Neural crest cell (in vitro differentiated cells): ENCODE measurements around the gene L3MBTL3. TPM values are rescaled to one million over a fixed set of nuclear protein-coding genes. Genes with fewer than 3 reads are reported as not detected.

Experiments
- DNase-seq: peaks from one replicate; pipeline ENCODE4 v3.0.0; 2021; ENCODE audit warnings: low read depth, mixed read lengths, low spot score
- H3K27ac Mint-ChIP-seq: one replicate; pipeline ENCODE4 v1.8.0; 2021; ENCODE audit warnings: mild to moderate bottlenecking, mixed read lengths; ENCODE audit not compliant: unreplicated experiment
- H3K27me3 Mint-ChIP-seq: 2 replicates; pipeline ENCODE4 v1.8.0; 2021; ENCODE audit warnings: low read depth, mild to moderate bottlenecking, mixed read lengths
- H3K36me3 Mint-ChIP-seq: 2 replicates; pipeline ENCODE4 v1.8.0; 2021; ENCODE audit warnings: low read depth, mild to moderate bottlenecking, mixed read lengths
- H3K4me1 Mint-ChIP-seq: 2 replicates; pipeline ENCODE4 v1.8.0; 2021; ENCODE audit warnings: mixed read lengths
- H3K4me3 Mint-ChIP-seq: one replicate; pipeline ENCODE4 v1.8.0; 2021; ENCODE audit warnings: mild to moderate bottlenecking, mixed read lengths
- H3K9me3 Mint-ChIP-seq: 2 replicates; pipeline ENCODE4 v1.8.0; 2021; ENCODE audit warnings: mixed read lengths
- CTCF ChIP-seq: fragments of 200-600 bp; sonication (generic); conservative IDR thresholded peaks from 2 replicates; pipeline ENCODE4 v1.5.0; 2021; ENCODE audit warnings: antibody characterized with exemption, mild to moderate bottlenecking
- total RNA-seq: library from RNA; stranded (reverse); gene quantifications from 2 replicates; pipeline ENCODE4 v1.2.1, GENCODE V29; 2021

The L3MBTL3 gene
- total RNA-seq, 1 donor from 2014 or later: 22.8 TPM

GRCh38 chr6:130035211-130035610 lies 16.8 kb downstream of the L3MBTL3 start:
- Mint-ChIP-seq H3K4me3 (no peak overlapping the region), H3K9me3 (no peaks in the 10 kb centered on the region), H3K27me3 (no peaks in the 10 kb centered on the region), H3K27ac (no peak overlapping the region), H3K4me1 (no peaks in the 10 kb centered on the region), H3K36me3 (peaks cover 2% of the 10 kb centered on the region)
- TF ChIP-seq CTCF: no peak
- no peak for DNase-seq

GRCh38 chr6:130037207-130037811 lies 18.9 kb downstream of the L3MBTL3 start:
- TF ChIP-seq CTCF: peak; percentile 70
- H3K27ac Mint-ChIP-seq: no peak overlapping the region
- peaks cover 5% of the 10 kb centered on the region for H3K4me1 Mint-ChIP-seq
- peaks cover 7% of the 10 kb centered on the region for H3K36me3 Mint-ChIP-seq
- no peak overlapping the region for H3K4me3 Mint-ChIP-seq
- H3K27me3 Mint-ChIP-seq: no peaks in the 10 kb centered on the region
- H3K9me3 Mint-ChIP-seq: no peaks in the 10 kb centered on the region
- no peak for DNase-seq

- H3K9me3 Mint-ChIP-seq: no peaks in the 10 kb centered on the region
- TF ChIP-seq CTCF: no peak
- H3K4me3 Mint-ChIP-seq: no peak overlapping the region
- H3K27me3 Mint-ChIP-seq: no peaks in the 10 kb centered on the region
- peaks cover 14% of the 10 kb centered on the region for H3K36me3 Mint-ChIP-seq
- DNase-seq: no peak
- peaks cover 5% of the 10 kb centered on the region for H3K4me1 Mint-ChIP-seq
- no peak overlapping the region for H3K27ac Mint-ChIP-seq
Measured at GRCh38 chr6:130041594-130041993, 23.2 kb downstream of the L3MBTL3 start.

- peaks cover 14% of the 10 kb centered on the region for H3K36me3 Mint-ChIP-seq
- no peak for TF ChIP-seq CTCF
- H3K4me1 Mint-ChIP-seq: peaks cover 7% of the 10 kb centered on the region
- no peak for DNase-seq
- no peak overlapping the region for H3K27ac Mint-ChIP-seq
- H3K27me3 Mint-ChIP-seq: no peaks in the 10 kb centered on the region
- no peak overlapping the region for H3K4me3 Mint-ChIP-seq
- no peaks in the 10 kb centered on the region for H3K9me3 Mint-ChIP-seq
Measured at GRCh38 chr6:130043344-130043743, 25.0 kb downstream of the L3MBTL3 start.

GRCh38 chr6:130045622-130046021 lies 27.2 kb downstream of the L3MBTL3 start:
- no peak for DNase-seq
- Mint-ChIP-seq H3K27ac (no peak overlapping the region), H3K9me3 (no peaks in the 10 kb centered on the region), H3K4me1 (peaks cover 9% of the 10 kb centered on the region), H3K27me3 (no peaks in the 10 kb centered on the region), H3K36me3 (peaks cover 24% of the 10 kb centered on the region), H3K4me3 (no peak overlapping the region)
- TF ChIP-seq CTCF: no peak
